AG09319 (cell line): Measurements from ENCODE around the gene PPCS.
"Not testable (repeated sequence)": the region's sequence is repeated elsewhere in the genome, so short reads cannot be mapped to it uniquely, and the experiment has no call there.

ENCODE experiments used
- DNase-seq: peaks from one replicate; pipeline ENCODE4 v3.0.0-alpha.2; 2010; ENCODE audit warnings: low read depth; ENCODE audit errors: extremely low read depth
- TF ChIP-seq, protein P1 (sequence below): IDR thresholded peaks from 2 replicates; pipeline ENCODE4 v1.5.1; 2011; ENCODE audit warnings: low read depth, mild to moderate bottlenecking, inconsistent platforms, low read length, moderate library complexity

The PPCS gene

GRCh38 chr1:42484382-42484781 lies 28.0 kb downstream of the PPCS start:
- TF ChIP-seq, protein P1, sequence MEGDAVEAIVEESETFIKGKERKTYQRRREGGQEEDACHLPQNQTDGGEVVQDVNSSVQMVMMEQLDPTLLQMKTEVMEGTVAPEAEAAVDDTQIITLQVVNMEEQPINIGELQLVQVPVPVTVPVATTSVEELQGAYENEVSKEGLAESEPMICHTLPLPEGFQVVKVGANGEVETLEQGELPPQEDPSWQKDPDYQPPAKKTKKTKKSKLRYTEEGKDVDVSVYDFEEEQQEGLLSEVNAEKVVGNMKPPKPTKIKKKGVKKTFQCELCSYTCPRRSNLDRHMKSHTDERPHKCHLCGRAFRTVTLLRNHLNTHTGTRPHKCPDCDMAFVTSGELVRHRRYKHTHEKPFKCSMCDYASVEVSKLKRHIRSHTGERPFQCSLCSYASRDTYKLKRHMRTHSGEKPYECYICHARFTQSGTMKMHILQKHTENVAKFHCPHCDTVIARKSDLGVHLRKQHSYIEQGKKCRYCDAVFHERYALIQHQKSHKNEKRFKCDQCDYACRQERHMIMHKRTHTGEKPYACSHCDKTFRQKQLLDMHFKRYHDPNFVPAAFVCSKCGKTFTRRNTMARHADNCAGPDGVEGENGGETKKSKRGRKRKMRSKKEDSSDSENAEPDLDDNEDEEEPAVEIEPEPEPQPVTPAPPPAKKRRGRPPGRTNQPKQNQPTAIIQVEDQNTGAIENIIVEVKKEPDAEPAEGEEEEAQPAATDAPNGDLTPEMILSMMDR, result no peak
- DNase-seq, result peak; percentile 28

- TF ChIP-seq, protein P1, result no peak
Observed at GRCh38 chr1:42490237-42490636, 33.9 kb downstream of the PPCS start.

DNA sequence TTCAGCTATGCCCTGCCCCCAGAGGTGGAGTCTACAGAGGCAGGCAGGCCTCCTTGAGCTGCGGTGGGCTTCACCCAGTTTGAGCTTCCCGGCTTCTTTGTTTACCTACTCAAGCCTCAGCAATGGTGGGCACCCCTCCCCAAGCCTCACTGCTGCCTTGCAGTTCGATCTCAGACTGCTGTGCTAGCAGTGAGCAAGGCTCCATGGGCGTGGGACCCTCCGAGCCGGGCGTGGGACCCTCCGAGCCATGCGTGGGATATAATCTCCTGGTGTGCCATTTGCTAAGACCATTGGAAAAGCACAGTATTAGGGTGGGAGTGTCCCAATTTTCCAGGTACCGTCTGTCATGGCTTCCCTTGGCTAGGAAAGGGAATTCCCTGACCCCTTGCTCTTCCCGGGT lies 45.7 kb downstream of the PPCS start:
- not testable (repeated sequence) for DNase-seq

More at GRCh38 chr1:42490237-42490636, 33.9 kb downstream of the PPCS start:
- no peak for DNase-seq

- TF ChIP-seq, protein P1, result no peak
Observed at GRCh38 chr1:42504535-42505128, 48.3 kb downstream of the PPCS start.

DNA sequence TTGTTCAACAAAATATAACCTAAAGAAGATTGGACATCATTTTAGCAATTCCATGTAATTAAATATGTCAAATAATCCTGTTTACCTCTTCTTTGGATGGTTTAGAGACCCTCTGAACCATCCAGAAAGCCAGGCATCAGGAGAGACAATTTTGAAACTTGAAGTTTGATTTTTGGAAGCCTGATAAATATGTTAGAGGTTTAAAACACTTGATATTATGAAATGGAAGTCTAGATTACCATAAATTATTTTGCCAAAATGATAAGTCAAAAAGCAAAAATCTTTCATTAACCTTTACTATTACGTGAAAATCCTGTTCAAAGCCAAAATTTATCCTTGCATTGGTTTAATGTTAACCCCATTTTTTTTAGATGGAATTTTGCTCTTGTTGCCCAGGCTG lies 50.2 kb downstream of the PPCS start:
- no peak for DNase-seq
- TF ChIP-seq, protein P1, result no peak

More at GRCh38 chr1:42504535-42505128, 48.3 kb downstream of the PPCS start:
- no peak for DNase-seq
